HG02852 (cell line): ENCODE results near the gene TRAPPC10.
"Not testable (repeated sequence)": the region's sequence is repeated elsewhere in the genome, so short reads cannot be mapped to it uniquely, and the experiment has no call there.

Experiments
- ATAC-seq: cut with Tn5 transposase; IDR thresholded peaks from one replicate; pipeline ENCODE4 v1.9.1; 2021; ENCODE audit warnings: mild to moderate bottlenecking, moderate library complexity; ENCODE audit not compliant: unreplicated experiment

The TRAPPC10 gene

DNA sequence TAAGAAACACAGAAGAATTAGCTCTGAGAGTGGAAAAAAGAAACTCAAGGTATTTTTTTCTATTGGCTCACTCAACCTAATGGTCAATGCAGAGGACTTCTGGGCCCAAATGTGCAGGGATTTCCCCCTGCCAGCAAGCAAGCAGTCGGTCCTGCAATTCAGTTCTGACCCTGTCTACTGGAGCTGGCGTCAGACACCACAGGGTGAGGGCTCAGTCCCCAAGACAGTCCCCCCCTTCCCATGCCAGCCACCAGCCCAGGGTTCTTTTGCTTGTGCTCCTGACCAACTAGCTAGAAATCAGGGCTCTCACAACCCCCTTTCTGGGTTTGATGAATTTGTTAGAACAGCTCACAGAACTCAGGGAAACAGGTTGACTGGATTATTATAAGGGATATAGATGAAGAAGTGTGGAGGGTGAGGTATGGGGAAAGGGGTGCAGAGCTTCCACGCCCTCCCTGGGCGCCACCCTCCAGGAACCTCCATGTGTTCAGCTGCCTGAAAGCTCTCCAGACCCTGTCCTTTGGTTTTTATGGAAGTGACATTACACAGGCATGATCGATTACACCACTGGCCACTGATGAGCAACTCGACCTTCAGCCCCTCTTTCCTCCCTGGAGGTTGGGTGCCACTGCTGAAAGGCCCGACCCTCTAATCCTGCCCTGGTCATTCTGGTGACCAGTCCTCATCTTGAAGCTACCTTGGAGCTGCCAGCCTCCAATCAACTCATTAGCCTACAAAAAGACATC is 72.6 kb downstream of the TRAPPC10 start:
- no peak for ATAC-seq

DNA sequence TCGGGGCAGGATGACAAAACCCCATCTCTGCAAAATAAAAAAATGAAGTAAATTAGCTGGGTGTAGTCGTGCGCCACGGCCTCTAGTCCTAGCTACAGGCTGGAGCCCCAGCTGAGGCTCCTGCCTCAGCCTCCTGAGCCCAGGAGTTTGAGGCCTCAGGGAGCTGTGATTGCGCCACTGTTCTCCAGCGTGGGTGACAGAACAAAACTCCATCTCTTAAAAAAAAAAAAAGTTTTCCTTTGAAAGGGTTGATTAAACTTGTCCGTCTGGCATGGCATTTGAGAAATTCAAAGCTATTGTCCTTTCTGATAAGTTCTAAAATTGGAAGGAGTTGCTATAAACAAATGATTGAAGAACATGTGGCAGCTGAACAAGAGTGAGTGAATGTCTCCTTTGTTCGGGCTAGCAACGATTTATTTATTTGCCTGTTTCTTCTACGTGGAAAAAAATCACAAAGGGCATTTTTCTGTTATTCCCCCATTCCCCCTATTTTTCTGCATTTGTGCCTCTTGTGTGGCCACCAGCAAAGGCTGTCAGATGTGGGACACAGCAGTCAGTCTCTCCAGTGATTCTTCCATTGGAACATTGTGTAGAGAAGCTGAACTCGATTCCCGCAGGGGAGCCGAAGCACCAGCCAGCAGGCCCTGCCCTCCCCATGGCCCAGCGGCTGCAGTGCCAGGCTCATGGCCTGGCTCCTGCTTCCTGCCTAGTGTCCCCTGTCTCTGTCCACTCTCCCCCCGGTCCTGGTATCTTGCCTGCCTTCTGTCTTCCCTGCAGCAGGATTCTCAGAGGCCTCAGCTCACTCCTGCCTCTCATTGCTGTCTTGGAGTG is 73.6 kb downstream of the TRAPPC10 start:
- ATAC-seq, result no peak

DNA sequence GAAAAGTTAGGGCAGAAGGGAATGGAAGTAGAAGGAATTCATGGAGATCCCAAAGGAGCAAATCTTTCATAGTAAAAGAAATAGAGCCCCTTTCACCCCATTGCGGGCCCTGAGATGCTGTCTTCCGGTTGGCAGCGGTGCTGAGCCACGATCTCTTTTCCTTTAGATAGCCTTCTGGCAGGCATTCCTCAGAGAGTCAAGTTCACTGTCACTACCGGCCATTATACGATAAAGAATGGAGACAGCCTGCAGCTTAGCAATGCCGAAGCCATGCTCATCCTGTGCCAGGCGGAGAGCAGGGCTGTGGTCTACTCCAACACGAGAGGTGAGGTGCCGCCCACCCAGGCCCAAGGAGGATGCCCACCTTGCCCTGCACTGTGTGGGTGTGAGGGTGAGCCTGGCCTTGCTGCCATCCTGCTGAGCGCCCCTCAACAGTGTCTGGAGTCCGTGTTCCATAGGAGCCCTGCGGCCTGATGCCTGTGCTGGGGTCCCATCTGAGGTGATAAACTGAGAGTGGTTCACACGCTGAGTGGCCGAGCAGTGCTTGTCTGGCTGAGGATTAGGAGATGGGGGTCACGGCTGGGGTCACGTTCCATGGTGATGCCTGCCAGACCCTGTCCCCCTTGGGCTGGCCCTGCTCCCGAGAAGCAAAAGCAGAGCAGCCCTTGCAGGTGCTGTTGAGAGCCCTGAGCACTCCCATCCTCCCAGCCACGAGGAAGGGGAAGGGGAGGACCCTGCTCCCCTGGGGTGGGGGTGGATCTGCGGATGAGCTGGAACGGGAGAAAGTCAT is 74.7 kb downstream of the TRAPPC10 start:
- ATAC-seq, result no peak

DNA sequence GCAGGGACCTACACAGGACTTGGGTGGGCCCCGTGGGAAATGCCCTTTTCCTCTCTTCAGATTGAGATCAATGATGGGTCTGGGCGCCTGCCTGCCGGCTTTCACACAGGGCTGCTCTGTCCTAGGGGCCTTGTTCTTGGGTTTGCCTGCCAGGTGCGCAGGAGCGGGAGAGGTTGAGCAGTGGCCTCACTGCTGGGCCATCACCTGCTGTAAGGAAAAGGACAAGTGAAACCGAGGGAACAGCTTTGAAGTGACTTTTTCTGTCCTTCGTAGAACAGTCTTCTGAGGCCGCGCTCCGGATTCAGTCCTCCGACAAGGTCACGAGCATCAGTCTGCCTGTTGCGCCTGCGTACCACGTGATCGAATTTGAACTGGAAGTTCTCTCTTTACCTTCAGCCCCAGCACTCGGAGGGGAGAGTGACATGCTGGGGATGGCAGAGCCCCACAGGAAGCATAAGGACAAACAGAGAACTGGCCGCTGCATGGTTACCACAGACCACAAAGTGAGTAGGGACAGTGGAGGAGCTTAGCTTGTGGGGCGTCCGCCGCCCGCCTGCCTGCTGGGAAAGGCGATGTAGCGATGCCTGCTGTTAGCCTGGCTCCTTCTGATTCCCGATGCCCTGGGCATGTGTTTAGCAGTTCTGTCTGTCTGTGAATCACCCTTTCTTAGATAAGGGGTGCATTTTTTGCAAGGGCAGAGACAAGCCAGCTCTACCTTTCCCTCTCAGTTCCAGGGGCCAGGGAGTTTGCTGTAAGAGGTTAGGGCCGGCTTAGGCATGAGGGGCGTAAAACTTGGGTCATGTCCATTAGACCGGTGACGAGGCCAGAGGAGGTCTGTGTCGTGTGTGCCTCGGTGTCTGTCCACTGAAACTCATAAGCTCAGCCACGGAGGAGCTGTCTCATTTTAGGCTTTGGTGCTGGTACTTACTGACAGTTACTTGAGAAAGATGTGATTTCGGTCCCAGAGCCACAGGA is 75.6 kb downstream of the TRAPPC10 start:
- ATAC-seq, result no peak

DNA sequence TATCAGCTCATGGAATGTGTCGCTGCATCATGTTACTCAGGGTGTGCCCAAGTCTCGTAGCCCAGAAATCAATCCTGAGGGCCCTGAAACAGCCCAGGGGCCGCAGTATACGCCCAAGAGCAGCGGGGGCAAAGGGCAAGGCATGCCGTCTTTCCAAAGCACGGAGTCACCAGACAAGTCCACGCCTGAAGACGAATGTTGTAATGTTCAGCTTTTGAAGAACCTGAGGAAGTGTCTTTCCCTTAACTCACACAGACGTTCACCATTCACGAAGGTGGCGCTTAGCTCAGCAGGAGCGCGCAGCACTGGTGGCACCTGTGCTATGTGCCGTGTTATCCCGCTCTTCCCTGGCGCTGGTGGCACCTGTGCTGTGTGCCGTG is 76.3 kb downstream of the TRAPPC10 start:
- no peak for ATAC-seq

DNA sequence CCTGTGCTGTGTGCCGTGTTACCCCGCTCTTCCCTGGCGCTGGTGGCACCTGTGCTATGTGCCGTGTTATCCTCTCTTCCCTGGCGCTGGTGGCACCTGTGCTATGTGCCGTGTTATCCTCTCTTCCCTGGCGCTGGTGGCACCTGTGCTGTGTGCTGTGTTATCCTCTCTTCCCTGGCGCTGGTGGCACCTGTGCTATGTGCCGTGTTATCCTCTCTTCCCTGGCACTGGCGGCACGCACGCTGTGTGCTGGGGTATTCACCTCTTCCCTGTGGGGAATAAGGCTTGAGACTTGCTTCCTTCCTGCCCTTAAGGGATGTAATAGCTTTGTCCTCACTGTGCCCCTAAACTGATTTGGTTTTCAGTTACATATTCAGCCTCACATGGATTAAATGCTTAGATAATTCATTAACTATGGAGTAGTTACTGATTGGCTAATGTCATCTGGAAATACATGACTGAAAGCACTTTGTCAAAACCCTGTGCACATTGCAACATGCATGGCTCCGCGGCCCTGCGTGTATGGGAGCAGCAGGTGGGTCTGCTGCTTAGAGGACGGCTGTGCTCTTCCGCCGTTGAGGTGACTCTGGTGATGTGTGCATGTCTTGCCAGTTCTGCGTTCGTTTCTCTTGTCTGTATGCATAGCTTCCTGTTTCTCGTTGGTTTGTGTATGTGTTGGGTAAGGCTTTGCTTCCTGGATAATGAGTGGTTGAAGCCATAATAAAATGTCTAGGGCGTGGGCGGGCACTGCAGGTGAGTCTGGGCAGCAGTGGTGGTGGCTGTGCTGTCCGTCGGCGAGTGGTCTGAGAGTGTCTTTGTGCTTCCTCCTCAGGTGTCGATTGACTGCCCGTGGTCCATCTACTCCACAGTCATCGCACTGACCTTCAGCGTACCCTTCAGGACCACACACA is 77.1 kb downstream of the TRAPPC10 start:
- no peak for ATAC-seq

DNA sequence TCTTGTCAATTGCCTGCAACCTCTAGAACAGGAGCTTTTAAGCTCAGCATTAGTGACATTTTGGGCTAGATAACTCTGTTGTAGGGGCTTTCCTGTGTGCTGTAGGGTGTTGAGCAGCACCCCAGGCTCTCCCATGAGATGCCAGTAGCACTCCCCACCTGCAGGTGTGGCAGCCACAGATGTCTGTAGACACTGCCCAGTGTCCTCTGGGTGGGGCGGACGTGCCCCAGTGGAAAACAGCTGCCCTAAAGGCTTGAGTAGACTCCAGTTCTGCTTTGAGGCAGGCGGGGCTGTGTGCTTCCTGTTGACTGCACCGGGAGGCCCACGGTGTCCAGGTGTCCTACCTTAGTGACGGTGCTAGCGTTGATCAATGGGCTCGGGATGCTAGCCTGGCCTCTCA is 78.2 kb downstream of the TRAPPC10 start:
- ATAC-seq, result no peak

DNA sequence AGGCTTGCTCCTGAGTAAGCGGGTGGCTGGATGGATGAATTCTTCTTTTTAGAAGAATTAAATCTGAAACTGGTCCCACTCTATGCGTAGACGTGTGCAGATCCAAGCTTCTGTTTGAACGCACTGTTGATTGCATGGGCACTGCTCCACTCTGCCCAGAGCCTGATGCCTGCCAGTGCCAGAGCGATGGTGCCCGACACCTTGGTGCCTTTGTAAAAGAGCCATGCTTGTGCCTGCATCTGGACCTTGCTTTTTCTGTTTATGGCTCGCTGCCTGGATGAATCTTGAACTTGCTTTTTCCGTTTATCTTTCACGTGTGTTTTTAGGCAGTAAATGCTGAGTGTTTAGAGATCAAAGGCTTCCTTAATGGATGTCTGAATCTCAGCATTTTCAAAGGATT is 80.1 kb downstream of the TRAPPC10 start:
- ATAC-seq, result no peak

DNA sequence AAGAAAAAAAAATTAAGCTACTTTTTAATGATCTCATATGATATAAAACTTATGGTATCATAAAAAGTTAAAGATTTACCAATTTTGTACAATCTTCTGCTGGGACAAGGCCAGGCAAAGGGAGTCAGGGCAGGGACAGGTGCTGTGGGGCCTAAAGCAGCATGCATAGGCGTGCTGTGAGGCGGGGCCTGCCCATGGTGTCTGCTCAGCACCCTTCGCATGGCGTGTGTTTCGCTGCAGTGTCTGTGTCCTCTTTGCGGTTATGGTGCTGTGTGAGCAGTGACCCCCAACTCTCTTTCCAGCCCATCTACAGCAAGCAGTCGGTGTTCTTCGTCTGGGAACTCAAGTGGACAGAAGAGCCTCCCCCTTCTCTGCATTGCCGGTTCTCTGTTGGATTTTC is 81.7 kb downstream of the TRAPPC10 start:
- no peak for ATAC-seq

DNA sequence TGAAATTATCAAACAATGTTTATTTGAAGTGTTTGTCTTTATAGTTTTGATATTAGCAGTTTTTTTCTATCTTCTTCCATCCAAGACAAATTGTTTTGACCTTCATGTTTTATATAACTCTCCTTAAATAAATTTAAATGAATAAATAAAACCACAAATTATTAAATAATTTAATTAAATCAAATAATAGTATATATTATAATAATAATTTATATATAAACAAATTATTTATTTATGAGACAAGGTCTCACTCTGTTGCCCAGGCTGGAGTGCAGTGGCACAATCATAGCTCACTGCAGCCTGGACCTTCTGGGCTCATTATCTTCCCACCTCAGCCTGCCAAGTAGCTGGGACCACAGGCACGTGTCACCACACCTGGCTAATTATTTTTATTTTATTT is 82.7 kb downstream of the TRAPPC10 start:
- no peak for ATAC-seq

DNA sequence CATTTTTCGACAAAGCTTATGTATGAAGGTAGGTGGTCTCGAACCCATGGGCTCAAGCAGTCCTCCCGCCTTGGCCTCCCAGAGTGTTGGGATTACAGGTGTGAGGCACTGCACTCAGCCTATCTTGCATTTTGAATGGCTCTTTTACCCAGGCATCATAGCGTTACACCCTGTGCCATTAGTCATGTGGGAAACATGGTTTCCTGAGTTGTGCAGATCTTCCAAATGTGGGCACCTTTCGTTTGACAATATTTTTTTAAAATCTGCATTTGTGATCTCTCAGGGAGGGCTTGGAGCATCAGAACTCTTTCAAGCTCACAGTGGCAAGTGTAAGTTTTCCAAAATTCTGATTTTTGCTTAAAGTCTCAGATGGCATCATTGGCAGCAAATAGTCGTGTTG is 86.4 kb downstream of the TRAPPC10 start:
- not testable (repeated sequence) for ATAC-seq

DNA sequence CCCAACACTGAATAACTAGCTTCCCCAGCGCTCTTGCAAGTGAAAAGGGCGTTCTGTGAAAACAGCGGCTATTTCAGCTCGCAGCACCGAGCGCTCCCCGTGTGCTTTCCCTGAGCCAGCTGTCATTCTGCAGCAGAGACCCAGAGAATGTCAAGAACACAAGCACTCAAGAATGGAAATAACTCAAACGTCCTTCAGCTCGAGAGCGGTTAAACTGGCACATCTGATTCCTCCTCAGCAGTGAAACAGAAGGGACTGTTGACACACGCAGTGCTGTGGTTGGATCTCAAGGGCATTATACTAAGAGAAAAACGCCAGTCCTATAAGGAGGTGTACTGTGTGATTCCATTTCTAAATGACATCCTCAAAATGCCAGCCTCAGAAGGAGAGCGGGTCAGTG is 86.9 kb downstream of the TRAPPC10 start:
- not testable (repeated sequence) for ATAC-seq

DNA sequence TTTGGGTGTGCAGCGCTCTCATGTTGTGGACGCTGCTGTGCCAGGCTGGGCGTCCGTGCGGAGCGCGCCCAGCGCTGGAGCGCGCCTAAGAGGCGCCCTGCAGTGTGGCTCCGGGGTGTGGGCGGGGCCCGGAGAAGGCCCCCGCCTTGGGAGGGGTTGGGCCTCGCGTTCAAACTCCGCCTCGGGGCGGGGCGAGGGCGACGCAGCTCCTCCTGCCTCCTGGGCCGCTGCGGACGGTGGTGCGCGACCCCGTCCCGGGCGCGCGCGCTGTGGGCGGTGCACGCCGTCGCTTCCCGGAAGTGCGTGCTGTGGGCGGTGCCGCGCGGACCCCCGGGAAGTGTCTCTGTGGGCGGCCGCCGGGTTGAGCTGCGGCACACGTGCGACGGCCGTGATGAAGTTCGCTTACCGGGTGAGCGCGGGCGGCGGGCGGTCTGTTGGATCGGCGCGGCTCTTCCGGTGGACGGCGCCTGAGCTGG is 95.0 kb downstream of the TRAPPC10 start, which contains the start of gene PWP2:
PWP2 (plus strand) TSS at position 374 of the 476 bp plus-strand sequence; CDS start at position 392, 18 bp downstream.
- ATAC-seq, result peak; percentile 90

DNA sequence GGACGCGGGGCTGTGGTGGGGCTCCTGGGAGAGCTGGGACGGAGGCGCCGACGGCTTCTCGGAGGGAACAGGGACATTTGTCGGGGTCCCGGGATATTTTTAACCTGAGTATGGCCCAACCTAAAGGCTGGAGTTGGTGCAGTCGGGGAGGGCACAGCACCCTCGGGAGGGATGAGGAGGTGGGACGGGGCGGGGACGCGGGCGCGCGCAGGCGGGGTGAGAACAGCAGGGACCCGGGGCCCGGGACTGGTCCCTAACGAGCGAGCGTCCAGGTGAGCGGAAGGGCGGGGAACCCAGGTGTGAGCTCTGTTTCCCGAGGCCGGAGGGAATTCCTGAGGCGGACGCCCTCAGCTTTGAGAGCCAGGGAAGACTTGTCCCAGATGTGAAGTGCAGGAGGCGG is 95.5 kb downstream of the TRAPPC10 start:
- ATAC-seq, result peak; percentile 23

DNA sequence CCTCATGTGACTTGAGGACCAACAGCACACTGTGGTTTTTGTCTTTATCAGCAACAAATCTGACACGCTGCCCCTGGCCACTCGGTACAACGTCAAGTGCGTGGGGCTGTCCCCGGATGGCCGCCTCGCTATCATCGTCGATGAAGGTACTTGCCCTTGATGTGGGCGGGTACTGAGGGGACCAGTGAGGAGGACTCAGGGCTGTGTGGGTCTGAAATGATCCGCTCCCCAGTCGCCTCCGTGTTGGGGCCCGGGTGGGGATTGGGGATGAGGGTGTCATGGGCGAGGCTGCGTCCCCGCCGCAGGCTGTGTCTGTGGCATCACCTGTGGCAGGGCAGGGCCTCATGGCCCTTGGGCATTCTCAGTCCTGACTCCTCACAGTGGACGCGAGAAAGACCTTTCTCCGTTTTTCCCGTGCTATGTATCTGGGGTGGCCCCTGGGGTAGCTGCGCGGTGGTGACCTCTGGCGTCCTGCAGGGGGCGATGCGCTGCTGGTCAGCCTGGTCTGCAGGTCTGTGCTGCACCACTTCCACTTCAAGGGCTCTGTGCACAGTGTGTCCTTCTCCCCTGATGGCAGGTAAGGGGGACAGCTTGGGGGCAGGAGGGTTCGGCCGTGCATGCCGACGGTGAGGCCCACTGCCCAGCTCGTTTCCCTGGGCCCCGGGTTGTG is 101.7 kb downstream of the TRAPPC10 start:
- not testable (repeated sequence) for ATAC-seq

DNA sequence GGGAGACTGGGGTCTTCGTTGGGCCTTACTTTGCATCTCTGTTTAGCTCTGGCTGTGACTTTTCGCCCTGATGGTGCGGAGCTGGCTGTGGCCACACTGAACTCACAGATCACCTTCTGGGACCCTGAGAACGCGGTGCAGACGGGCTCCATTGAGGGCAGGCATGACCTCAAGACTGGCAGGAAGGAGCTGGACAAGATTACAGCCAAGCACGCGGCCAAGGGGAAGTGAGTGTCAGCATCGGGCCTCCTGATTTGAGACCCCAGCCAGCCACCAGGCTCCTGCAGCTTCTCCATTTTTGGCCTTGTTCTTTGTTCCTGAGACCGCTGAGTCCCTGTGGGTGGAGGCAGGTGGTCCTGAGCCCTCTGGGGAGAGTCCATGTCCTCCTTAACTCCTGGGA is 110.0 kb downstream of the TRAPPC10 start:
- ATAC-seq, result not testable (repeated sequence)

DNA sequence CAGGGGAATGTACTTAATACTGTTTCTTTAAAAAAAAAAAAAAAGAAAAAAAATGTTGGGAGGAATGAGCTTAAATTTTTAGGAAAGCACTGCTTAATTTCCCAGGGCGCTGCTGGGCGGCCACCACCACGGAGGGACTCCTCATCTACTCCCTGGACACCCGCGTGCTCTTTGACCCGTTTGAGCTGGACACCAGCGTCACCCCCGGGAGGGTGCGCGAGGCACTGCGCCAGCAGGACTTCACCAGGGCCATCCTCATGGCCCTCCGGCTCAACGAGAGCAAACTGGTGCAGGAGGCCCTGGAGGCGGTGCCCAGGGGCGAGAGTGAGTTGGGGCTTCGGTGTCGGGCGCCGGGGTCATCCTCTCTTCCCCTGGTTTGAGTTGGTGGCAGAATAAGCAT is 115.7 kb downstream of the TRAPPC10 start:
- not testable (repeated sequence) for ATAC-seq

DNA sequence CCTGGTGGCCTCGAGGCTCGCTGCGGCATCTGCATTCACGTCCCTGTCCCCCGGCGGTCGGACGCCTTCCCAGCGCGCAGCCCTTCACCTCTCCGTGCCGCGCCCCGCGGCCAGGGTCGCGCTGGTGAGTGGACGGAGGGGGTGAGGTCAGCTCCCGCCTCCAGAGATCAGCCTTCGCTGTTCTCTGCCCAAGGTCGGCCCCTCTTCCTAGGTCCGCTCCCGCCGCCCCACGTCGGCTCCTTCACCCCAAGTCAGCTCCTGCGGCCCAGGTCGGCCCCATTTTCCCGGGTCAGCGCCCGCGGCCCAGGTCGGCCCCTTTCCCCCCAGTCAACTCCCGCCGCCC is 121.6 kb downstream of the TRAPPC10 start:
- ATAC-seq, result not testable (repeated sequence)

DNA sequence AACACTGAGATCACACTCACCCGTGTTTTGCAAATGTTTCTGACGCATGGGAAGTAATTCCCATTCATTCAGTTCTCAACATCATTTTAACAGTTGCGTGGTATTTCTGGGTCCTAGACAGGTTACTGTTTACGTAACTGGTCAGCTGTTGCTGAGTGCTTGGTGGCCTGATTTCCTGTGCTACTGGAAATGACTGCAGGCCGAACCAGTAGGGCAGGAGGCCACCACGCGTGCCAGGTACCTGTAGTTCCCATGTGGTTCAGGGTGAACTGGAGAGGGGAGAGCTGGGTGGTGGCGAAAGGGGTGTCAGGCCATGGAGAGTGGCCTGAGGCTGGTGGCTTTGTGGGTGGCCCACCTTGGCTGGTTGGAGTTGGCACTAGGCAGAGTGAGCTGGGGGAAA is 122.6 kb downstream of the TRAPPC10 start:
- ATAC-seq, result not testable (repeated sequence)
